ENCODE results near the gene ARL15.

DNA sequence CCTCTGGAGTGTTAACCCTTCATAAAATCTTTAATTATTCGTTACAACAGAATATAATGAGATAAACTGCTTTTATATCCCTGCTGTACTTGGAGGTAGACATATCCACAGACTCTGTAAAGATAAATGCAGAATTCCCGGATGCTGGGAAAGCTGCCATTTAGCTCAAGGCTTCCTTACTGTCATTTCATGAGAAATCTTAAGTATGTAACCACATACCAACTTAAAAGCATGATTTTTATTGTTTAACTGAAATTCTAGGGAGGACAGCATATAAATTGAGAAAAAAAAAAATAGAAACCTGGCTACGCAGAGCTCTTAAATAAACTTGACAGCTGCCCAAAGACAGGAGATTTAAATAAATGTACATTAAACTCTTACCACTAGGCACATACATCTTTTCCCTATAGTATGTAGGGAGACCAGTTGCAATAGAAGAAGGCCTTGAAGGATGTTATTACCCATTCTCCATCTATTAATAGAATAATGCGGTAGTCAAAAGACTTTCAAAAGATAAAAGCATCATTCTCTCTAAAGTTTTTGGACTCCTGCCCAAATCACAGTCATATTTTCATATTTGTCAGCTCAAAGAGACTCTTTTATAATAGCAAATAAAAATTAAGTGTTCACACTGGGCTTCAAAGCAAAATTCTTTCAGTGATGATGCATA lies 376.1 kb downstream of the ARL15 start:
- TF ChIP-seq PCBP2 (IDR thresholded peaks at IDR 0.05; ENCODE audit: low read depth, low read length, poor library complexity, severe bottlenecking) (no peak), ZNF121 (CRISPR knock-in tag; conservative IDR thresholded peaks at IDR 0.05) (no peak), RNF2 (IDR thresholded peaks at IDR 0.05) (no peak)
- TF ChIP-seq, protein P1, sequence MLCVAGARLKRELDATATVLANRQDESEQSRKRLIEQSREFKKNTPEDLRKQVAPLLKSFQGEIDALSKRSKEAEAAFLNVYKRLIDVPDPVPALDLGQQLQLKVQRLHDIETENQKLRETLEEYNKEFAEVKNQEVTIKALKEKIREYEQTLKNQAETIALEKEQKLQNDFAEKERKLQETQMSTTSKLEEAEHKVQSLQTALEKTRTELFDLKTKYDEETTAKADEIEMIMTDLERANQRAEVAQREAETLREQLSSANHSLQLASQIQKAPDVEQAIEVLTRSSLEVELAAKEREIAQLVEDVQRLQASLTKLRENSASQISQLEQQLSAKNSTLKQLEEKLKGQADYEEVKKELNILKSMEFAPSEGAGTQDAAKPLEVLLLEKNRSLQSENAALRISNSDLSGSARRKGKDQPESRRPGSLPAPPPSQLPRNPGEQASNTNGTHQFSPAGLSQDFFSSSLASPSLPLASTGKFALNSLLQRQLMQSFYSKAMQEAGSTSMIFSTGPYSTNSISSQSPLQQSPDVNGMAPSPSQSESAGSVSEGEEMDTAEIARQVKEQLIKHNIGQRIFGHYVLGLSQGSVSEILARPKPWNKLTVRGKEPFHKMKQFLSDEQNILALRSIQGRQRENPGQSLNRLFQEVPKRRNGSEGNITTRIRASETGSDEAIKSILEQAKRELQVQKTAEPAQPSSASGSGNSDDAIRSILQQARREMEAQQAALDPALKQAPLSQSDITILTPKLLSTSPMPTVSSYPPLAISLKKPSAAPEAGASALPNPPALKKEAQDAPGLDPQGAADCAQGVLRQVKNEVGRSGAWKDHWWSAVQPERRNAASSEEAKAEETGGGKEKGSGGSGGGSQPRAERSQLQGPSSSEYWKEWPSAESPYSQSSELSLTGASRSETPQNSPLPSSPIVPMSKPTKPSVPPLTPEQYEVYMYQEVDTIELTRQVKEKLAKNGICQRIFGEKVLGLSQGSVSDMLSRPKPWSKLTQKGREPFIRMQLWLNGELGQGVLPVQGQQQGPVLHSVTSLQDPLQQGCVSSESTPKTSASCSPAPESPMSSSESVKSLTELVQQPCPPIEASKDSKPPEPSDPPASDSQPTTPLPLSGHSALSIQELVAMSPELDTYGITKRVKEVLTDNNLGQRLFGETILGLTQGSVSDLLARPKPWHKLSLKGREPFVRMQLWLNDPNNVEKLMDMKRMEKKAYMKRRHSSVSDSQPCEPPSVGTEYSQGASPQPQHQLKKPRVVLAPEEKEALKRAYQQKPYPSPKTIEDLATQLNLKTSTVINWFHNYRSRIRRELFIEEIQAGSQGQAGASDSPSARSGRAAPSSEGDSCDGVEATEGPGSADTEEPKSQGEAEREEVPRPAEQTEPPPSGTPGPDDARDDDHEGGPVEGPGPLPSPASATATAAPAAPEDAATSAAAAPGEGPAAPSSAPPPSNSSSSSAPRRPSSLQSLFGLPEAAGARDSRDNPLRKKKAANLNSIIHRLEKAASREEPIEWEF (CRISPR knock-in tag; IDR thresholded peaks at IDR 0.05): no peak
- TF ChIP-seq, protein P2, sequence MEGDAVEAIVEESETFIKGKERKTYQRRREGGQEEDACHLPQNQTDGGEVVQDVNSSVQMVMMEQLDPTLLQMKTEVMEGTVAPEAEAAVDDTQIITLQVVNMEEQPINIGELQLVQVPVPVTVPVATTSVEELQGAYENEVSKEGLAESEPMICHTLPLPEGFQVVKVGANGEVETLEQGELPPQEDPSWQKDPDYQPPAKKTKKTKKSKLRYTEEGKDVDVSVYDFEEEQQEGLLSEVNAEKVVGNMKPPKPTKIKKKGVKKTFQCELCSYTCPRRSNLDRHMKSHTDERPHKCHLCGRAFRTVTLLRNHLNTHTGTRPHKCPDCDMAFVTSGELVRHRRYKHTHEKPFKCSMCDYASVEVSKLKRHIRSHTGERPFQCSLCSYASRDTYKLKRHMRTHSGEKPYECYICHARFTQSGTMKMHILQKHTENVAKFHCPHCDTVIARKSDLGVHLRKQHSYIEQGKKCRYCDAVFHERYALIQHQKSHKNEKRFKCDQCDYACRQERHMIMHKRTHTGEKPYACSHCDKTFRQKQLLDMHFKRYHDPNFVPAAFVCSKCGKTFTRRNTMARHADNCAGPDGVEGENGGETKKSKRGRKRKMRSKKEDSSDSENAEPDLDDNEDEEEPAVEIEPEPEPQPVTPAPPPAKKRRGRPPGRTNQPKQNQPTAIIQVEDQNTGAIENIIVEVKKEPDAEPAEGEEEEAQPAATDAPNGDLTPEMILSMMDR (IDR thresholded peaks at IDR 0.05 in 2 of 3, conservative IDR thresholded peaks at IDR 0.05 in 1 of 3; ENCODE audit: insufficient read depth in 2 of 3, low read depth in 1 of 3, low read length in 3 of 3): no peak

Data from K562 (cell line).